ENCODE data around the gene TNRC6C. TPM values are rescaled to one million over a fixed set of nuclear protein-coding genes. Genes with fewer than 3 reads are reported as not detected.
A peak's percentile ranks its signal among the peaks of the same experiment; 100 is the strongest.

The TNRC6C gene
- total RNA-seq, 1 experiment from 2014 or later, result 16.4 TPM

- H3K9me3 Mint-ChIP-seq (ENCODE audit: unreplicated experiment), result no peaks in the 10 kb centered on the region
- no peak overlapping the region for H3K27ac Mint-ChIP-seq (ENCODE audit: low read depth, unreplicated experiment)
- DNase-seq (ENCODE audit: unreplicated experiment), result no peak
- BruUV-seq (replicated peaks), result no TSS peak
- H3K36me3 Mint-ChIP-seq (ENCODE audit: insufficient read depth, unreplicated experiment), result no peaks in the 10 kb centered on the region
- ChIA-PET POLR2A (no interaction called here), CTCF (no interaction called here)
- no peak for TF ChIP-seq CTCF (IDR thresholded peaks at IDR 0.05; ENCODE audit: unreplicated experiment)
- H3K4me3 Mint-ChIP-seq (ENCODE audit: unreplicated experiment), result no peak overlapping the region
- no peaks in the 10 kb centered on the region for H3K4me1 Mint-ChIP-seq (ENCODE audit: insufficient read depth, unreplicated experiment)
- intact Hi-C loops (cut with micrococcal nuclease), result no loop called here
- peaks cover 37% of the 10 kb centered on the region for H3K27me3 Mint-ChIP-seq (ENCODE audit: insufficient read depth, unreplicated experiment)
Observed at GRCh38 chr17:77946900-77947645, 11.4 kb upstream of the TNRC6C start.

DNA sequence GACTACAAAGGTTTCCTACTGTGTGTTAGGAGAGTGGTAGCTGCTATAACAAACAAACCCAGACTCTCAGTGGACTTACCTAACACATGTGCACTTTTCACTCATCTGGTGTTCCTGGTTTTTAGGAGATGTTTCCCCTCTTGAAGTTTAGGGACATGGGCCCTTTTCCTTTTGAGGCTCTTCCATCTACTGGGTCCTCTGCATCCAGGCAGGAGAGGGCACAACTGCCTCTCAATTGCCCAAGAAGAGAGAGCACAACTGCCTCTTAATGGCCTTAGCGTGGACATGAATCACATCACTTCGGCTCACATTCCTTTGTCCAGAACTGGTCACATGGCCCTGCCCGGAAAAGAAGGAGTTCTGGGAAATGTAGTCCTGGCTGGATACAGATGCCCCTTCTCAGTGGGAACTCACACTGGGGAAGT is 9.8 kb upstream of the TNRC6C start:
- H3K27me3 Mint-ChIP-seq (ENCODE audit: insufficient read depth, unreplicated experiment), result peaks cover 48% of the 10 kb centered on the region
- H3K36me3 Mint-ChIP-seq (ENCODE audit: insufficient read depth, unreplicated experiment), result no peaks in the 10 kb centered on the region
- BruUV-seq (replicated peaks), result no TSS peak
- no peak for TF ChIP-seq CTCF (IDR thresholded peaks at IDR 0.05; ENCODE audit: unreplicated experiment)
- intact Hi-C loops (cut with micrococcal nuclease), result no loop called here
- H3K4me3 Mint-ChIP-seq (ENCODE audit: unreplicated experiment), result no peak overlapping the region
- ChIA-PET CTCF (no interaction called here), POLR2A (interaction anchor here (0.6 to 2.7 kb wide), 3 partner anchors 8 to 36 kb away, joined by 3 to 12 read pairs (median 3); partner anchors contain the start of gene TNRC6C)
- H3K27ac Mint-ChIP-seq (ENCODE audit: low read depth, unreplicated experiment), result no peak overlapping the region
- no peaks in the 10 kb centered on the region for H3K4me1 Mint-ChIP-seq (ENCODE audit: insufficient read depth, unreplicated experiment)
- peak; percentile 50 for DNase-seq (ENCODE audit: unreplicated experiment)
- no peaks in the 10 kb centered on the region for H3K9me3 Mint-ChIP-seq (ENCODE audit: unreplicated experiment)

- no peak for TF ChIP-seq CTCF (IDR thresholded peaks at IDR 0.05; ENCODE audit: unreplicated experiment)
- intact Hi-C loops (cut with micrococcal nuclease), result no loop called here
- ChIA-PET CTCF (no interaction called here), POLR2A (no interaction called here)
- no peak overlapping the region for H3K27ac Mint-ChIP-seq (ENCODE audit: low read depth, unreplicated experiment)
- H3K4me3 Mint-ChIP-seq (ENCODE audit: unreplicated experiment), result no peak overlapping the region
- no peaks in the 10 kb centered on the region for H3K9me3 Mint-ChIP-seq (ENCODE audit: unreplicated experiment)
- DNase-seq (ENCODE audit: unreplicated experiment), result no peak
- H3K36me3 Mint-ChIP-seq (ENCODE audit: insufficient read depth, unreplicated experiment), result no peaks in the 10 kb centered on the region
- no TSS peak for BruUV-seq (replicated peaks)
- H3K27me3 Mint-ChIP-seq (ENCODE audit: insufficient read depth, unreplicated experiment), result peaks cover 59% of the 10 kb centered on the region
- H3K4me1 Mint-ChIP-seq (ENCODE audit: insufficient read depth, unreplicated experiment), result no peaks in the 10 kb centered on the region
Observed at GRCh38 chr17:77951123-77951522, 7.4 kb upstream of the TNRC6C start.

DNA sequence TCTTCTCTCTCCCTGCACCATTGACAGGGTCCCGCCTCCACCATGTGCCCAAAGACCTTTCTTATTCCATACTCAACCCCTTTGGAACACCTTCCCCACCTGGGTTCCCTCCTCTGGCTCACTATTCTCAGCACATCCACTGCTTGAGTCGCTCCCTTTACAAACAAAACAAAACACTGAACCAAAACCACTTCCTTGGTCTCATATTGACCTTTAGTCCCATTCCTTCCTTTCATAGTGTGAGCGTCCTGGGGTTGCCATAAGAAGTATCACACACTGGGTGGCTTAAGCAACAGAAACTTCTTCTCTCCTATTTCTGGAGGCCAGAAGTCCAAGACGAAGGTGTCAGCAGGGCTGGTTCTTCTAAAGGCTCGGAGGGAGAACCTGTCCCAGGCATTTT is 6.1 kb upstream of the TNRC6C start:
- H3K27me3 Mint-ChIP-seq (ENCODE audit: insufficient read depth, unreplicated experiment), result peaks cover 72% of the 10 kb centered on the region
- BruUV-seq (replicated peaks), result no TSS peak

More for the DNA sequence above, 6.1 kb upstream of the TNRC6C start:
- DNase-seq (ENCODE audit: unreplicated experiment), result no peak
- intact Hi-C loops (cut with micrococcal nuclease), result no loop called here
- Mint-ChIP-seq H3K9me3 (ENCODE audit: unreplicated experiment) (no peaks in the 10 kb centered on the region), H3K4me1 (ENCODE audit: insufficient read depth, unreplicated experiment) (peaks cover 2% of the 10 kb centered on the region), H3K27ac (ENCODE audit: low read depth, unreplicated experiment) (no peak overlapping the region), H3K4me3 (ENCODE audit: unreplicated experiment) (no peak overlapping the region), H3K36me3 (ENCODE audit: insufficient read depth, unreplicated experiment) (no peaks in the 10 kb centered on the region)
- ChIA-PET POLR2A (no interaction called here), CTCF (no interaction called here)
- no peak for TF ChIP-seq CTCF (IDR thresholded peaks at IDR 0.05; ENCODE audit: unreplicated experiment)
